ENCODE measurements around the gene PCDH9. TPM values are rescaled to one million over a fixed set of nuclear protein-coding genes. Genes with fewer than 3 reads are reported as not detected.

PCDH9 gene
- total RNA-seq, 4 donors from 2014 or later, result 5.7 to 12.9 (median 6.8) TPM

GRCh38 chr13:66468656-66469055 lies 761.5 kb downstream of the PCDH9 start:
- TF ChIP-seq CTCF (IDR thresholded peaks at IDR 0.05), result no peak
- ATAC-seq (ENCODE audit: low FRiP score) (no peak), DNase-seq (ENCODE audit: low spot score) (no peak)

GRCh38 chr13:66462187-66462586 lies 767.9 kb downstream of the PCDH9 start:
- DNase-seq (ENCODE audit: low spot score), result no peak
- TF ChIP-seq CTCF (IDR thresholded peaks at IDR 0.05), result no peak
- ATAC-seq (ENCODE audit: low FRiP score), result no peak

- no peak for ATAC-seq (ENCODE audit: low FRiP score)
- TF ChIP-seq CTCF (IDR thresholded peaks at IDR 0.05), result no peak
Measured at GRCh38 chr13:66461021-66461420, 769.1 kb downstream of the PCDH9 start.

GRCh38 chr13:66459634-66460033 lies 770.5 kb downstream of the PCDH9 start:
- ATAC-seq (ENCODE audit: low FRiP score) (no peak), DNase-seq (ENCODE audit: low spot score) (no peak)
- no peak for TF ChIP-seq CTCF (IDR thresholded peaks at IDR 0.05)

More at GRCh38 chr13:66461021-66461420, 769.1 kb downstream of the PCDH9 start:
- DNase-seq (ENCODE audit: low spot score), result no peak

GRCh38 chr13:66459143-66459542 lies 771.0 kb downstream of the PCDH9 start:
- no peak for TF ChIP-seq CTCF (IDR thresholded peaks at IDR 0.05)
- no peak for DNase-seq (ENCODE audit: low spot score)
- ATAC-seq (ENCODE audit: low FRiP score), result no peak

GRCh38 chr13:66446413-66446812 lies 783.7 kb downstream of the PCDH9 start:
- DNase-seq (ENCODE audit: low spot score), result no peak
- TF ChIP-seq CTCF (IDR thresholded peaks at IDR 0.05), result no peak
- no peak for ATAC-seq (ENCODE audit: low FRiP score)

GRCh38 chr13:66443926-66444325 lies 786.2 kb downstream of the PCDH9 start:
- DNase-seq (ENCODE audit: low spot score) (no peak), ATAC-seq (ENCODE audit: low FRiP score) (no peak)
- no peak for TF ChIP-seq CTCF (IDR thresholded peaks at IDR 0.05)

Data from omental fat pad (tissue), 4 donors.